ENCODE measurements around the gene ATG5.

DNA sequence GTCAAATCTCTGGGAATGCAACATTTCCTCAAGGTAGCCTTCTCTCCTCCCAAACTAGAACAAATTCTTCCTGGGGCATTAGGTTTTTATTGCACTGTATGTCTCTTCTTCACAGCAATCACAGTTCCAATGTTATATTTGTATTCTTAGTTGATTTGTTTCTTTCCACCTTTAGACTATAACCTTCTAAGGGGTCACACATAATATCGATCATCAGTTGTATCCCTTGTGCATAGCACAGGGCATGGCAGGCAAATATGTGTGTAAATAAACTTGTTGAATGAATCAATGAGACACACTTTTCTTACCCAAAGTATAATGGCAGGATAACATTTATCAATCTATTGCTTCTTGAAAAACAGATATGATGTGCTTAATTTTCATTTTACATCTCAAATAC, 81.0 kb downstream of the ATG5 start:
- TF ChIP-seq CTCF (IDR thresholded peaks at IDR 0.05) (no peak), POLR2A (IDR thresholded peaks at IDR 0.05) (no peak)

Measured in esophagus squamous epithelium (tissue), 4 donors.